Mesothelial cell of epicardium (in vitro differentiated cells): ENCODE results near the gene TEX2. TPM values are rescaled to one million over a fixed set of nuclear protein-coding genes. Genes with fewer than 3 reads are reported as not detected.
A peak's percentile ranks its signal among the peaks of the same experiment; 100 is the strongest.
"Not testable (repeated sequence)": the region's sequence is repeated elsewhere in the genome, so short reads cannot be mapped to it uniquely, and the experiment has no call there.

Experiments used
- DNase-seq, 2 experiments: peaks; one replicate each; pipeline ENCODE4 v3.0.0; 2021; ENCODE audit warnings: low spot score in 2 of 2; ENCODE audit not compliant: unreplicated experiment in 2 of 2
- H3K27ac Mint-ChIP-seq: 2 replicates; pipeline ENCODE4 v1.8.0; 2021; ENCODE audit warnings: mixed read lengths
- H3K27me3 Mint-ChIP-seq: 2 replicates; pipeline ENCODE4 v1.8.0; 2021; ENCODE audit warnings: low read depth, mixed read lengths
- H3K36me3 Mint-ChIP-seq: 2 replicates; pipeline ENCODE4 v1.8.0; 2021; ENCODE audit warnings: mixed read lengths
- H3K4me1 Mint-ChIP-seq: 2 replicates; pipeline ENCODE4 v1.8.0; 2021; ENCODE audit warnings: mixed read lengths
- H3K4me3 Mint-ChIP-seq: 2 replicates; pipeline ENCODE4 v1.8.0; 2021; ENCODE audit warnings: mild to moderate bottlenecking, moderate library complexity, mixed read lengths
- H3K9me3 Mint-ChIP-seq: 2 replicates; pipeline ENCODE4 v1.8.0; 2021; ENCODE audit warnings: mixed read lengths
- CTCF ChIP-seq: fragments of 200-600 bp; sonication (generic); IDR thresholded peaks from one replicate; pipeline ENCODE4 v1.5.0; 2021; ENCODE audit warnings: antibody characterized with exemption; ENCODE audit not compliant: unreplicated experiment
- total RNA-seq: library from RNA; stranded (reverse); gene quantifications from 3 replicates; pipeline ENCODE4 v1.2.1, GENCODE V29; 2021

TEX2 gene
- total RNA-seq, 1 donor from 2014 or later, result 27.1 TPM

GRCh38 chr17:64182325-64183012, 80.6 kb downstream of the TEX2 start:
- no peak for TF ChIP-seq CTCF
- Mint-ChIP-seq H3K4me3 (no peak overlapping the region), H3K27me3 (no peaks in the 10 kb centered on the region), H3K4me1 (peaks cover 24% of the 10 kb centered on the region), H3K36me3 (peaks cover 22% of the 10 kb centered on the region), H3K27ac (no peak overlapping the region), H3K9me3 (no peaks in the 10 kb centered on the region)
- DNase-seq, result no peak

- H3K36me3 Mint-ChIP-seq, result peaks cover 17% of the 10 kb centered on the region
- H3K9me3 Mint-ChIP-seq, result no peaks in the 10 kb centered on the region
- no peak for TF ChIP-seq CTCF
- H3K27me3 Mint-ChIP-seq, result no peaks in the 10 kb centered on the region
- no peak overlapping the region for H3K4me3 Mint-ChIP-seq
- peak overlapping the region; percentile 27 for H3K27ac Mint-ChIP-seq
- no peak for DNase-seq
- H3K4me1 Mint-ChIP-seq, result peaks cover 11% of the 10 kb centered on the region
Measured at GRCh38 chr17:64180089-64181073, 82.7 kb downstream of the TEX2 start.

- H3K9me3 Mint-ChIP-seq, H3K4me1 Mint-ChIP-seq, DNase-seq, H3K27me3 Mint-ChIP-seq, H3K4me3 Mint-ChIP-seq, H3K27ac Mint-ChIP-seq: not testable (repeated sequence)
- H3K36me3 Mint-ChIP-seq, result peaks cover 22% of the 10 kb centered on the region
Measured at GRCh38 chr17:64179024-64179423, 84.0 kb downstream of the TEX2 start.

GRCh38 chr17:64178011-64178825, 84.8 kb downstream of the TEX2 start:
- Mint-ChIP-seq H3K4me1 (peaks cover 9% of the 10 kb centered on the region), H3K27me3 (no peaks in the 10 kb centered on the region), H3K4me3 (no peak overlapping the region), H3K27ac (no peak overlapping the region), H3K9me3 (no peaks in the 10 kb centered on the region), H3K36me3 (peaks cover 22% of the 10 kb centered on the region)
- no peak for TF ChIP-seq CTCF
- no peak for DNase-seq

- peaks cover 9% of the 10 kb centered on the region for H3K4me1 Mint-ChIP-seq
- no peak overlapping the region for H3K4me3 Mint-ChIP-seq
- H3K27me3 Mint-ChIP-seq, result no peaks in the 10 kb centered on the region
- no peak for DNase-seq
- no peaks in the 10 kb centered on the region for H3K9me3 Mint-ChIP-seq
- no peak overlapping the region for H3K27ac Mint-ChIP-seq
- TF ChIP-seq CTCF, result no peak
- peaks cover 24% of the 10 kb centered on the region for H3K36me3 Mint-ChIP-seq
Measured at GRCh38 chr17:64177311-64178010, 85.6 kb downstream of the TEX2 start.
